ENCODE data around the gene MAGI1.
"Not testable (repeated sequence)": the region's sequence is repeated elsewhere in the genome, so short reads cannot be mapped to it uniquely, and the experiment has no call there.

MAGI1 gene

DNA sequence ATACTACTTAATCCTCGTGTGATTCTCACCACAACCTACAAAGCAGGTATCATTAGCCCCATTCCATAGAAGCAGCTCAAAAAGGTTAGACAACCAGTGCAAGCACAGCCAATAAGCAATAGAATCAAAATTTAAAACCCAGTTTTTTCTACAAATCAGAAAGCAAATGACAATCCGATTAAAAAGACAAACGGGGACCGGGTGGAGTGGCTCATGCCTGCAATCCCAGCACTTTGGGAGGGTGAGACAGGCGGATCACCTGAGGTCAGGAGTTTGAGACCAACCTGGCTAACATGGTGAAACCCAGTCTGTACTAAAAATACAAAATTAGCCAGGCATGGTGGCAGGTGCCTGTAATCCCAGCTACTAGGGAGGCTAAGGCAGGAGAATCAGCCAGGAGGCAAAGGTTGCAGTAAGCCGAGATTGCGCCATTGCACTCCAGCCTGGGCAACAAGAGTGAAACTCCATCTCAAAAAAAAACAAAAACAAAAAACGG is 430.7 kb downstream of the MAGI1 start:
- not testable (repeated sequence) for DNase-seq

DNA sequence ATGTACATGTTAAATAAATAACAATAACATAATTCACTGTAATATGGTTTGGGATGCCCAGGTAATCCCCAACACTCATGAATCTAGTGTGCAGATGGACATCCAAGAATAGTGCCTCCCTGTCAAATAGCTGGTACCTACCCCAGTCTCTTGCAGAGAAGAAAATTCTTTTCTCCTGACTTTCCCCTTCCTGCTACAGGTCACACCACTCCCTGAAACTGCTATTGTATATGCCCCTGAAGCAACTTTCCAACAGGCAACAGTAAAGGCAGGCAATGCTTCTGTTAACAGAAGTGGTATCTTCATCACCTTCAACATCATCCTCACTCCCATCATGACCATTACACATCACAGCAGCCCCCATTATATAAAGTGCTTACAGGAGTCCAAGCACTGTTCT is 431.6 kb downstream of the MAGI1 start:
- DNase-seq: no peak

DNA sequence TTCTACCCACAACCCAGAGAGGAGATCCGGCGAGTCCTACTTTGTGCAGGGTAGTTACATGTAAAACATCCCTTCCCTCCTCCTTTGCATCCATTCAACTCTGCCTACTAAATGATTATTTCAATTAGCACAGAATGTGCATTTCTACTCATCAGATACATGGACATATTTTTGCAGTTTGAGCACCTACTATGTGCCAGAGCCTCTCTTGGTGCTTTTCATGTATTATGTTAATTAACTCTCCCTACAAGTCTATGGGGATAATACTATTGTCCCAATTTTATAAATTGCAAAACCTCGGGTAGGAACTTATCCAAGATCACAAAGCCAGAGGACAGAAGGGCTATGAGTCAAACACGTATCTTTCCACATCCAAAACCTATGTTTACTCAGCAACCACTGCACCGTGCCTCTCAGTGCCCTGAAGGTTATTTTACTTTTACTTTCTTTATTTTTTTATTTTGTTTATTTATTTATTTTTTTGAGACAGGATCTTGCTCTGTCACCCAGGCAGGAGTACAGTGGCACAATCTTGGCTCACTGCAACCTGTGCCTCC is 432.8 kb downstream of the MAGI1 start:
- DNase-seq: no peak

DNA sequence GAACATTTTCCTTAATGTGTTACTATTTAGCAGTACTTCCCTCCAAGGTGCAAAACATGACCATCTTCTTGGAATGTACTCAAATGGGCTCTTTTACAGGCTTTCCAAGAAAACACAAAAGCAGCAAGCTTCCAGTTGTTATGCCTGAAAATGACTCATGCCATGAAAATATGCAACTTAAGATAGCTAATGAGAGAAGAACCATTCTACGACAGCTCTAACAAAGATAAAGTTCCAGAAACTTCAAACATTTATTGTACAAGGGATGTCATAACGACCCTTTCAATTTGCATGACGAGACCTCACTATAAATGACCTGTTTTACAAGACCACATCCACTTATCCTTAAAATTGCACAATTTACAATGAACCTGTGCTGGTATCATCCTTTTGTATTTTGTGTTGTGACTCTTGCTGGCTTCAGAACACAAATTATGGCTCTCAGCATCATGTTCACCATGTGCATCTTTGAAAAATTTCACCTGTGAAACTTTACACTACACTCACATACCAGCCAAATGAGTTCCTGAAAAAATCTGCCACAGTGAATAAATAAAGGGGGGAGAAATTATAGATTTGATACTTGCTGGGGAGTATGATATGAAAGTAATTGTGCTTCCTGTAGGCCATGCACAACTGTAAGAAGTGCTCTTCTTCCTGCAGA is 433.7 kb downstream of the MAGI1 start:
- no peak for DNase-seq

DNA sequence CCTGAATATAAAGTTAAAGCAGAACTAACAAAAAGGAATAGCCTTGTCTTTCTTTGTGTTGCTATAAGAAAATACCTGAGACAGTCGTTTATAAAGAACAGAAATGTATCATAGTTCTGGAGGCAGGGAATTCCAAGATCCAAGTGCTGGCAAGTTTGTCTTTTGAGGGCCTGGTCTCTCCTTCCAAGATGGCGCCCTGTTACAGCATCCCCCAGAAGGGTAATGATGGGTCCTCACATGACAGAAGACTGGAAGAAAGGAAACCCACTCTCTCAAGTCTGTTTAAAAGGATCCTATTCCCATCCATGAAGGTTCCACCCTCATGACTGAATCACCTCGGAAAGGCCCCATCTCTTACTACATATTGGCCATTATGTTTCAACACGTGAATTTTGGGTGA is 435.1 kb downstream of the MAGI1 start:
- DNase-seq: no peak

DNA sequence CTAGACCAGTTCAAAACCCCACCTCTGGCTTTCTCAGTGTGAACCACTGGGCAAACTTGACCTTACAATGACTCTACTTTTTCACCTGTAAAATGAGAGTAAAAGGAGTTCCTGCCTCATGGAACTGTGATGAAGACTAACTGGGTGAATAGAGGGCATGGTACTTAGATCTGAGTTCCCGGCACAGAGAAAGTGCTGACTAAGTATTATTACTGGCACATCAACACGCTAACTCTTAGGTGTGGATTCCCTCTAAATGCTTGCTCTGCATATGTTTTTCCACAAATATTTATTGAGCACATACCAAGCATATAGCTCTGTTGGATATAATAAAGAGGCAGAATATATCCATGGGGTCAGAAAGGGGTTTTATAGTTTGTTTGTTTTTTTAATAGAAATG is 437.8 kb downstream of the MAGI1 start:
- DNase-seq: no peak

DNA sequence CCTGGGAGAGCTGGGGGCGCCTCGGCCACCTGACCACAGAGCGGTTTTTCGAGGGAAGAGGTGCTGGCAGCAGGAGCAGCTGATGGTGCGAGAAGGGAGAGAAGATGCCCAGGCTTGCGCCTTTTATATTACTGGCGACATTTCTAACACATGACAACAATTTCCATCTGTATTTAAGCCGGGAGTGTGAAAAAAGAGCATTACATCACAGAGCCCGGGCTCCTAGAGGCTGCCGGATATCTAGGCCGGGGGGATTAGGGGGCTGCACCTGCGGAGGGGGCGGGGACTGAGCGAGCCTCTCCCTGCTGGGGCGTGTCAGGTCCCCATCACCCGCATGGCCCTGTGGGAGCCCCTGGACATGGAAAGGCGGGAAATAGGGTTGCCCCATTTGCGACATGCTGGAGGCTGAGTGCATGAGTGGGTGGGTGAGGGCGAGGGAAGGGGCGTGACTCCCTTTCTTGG is 440.7 kb downstream of the MAGI1 start:
- no peak for DNase-seq

DNA sequence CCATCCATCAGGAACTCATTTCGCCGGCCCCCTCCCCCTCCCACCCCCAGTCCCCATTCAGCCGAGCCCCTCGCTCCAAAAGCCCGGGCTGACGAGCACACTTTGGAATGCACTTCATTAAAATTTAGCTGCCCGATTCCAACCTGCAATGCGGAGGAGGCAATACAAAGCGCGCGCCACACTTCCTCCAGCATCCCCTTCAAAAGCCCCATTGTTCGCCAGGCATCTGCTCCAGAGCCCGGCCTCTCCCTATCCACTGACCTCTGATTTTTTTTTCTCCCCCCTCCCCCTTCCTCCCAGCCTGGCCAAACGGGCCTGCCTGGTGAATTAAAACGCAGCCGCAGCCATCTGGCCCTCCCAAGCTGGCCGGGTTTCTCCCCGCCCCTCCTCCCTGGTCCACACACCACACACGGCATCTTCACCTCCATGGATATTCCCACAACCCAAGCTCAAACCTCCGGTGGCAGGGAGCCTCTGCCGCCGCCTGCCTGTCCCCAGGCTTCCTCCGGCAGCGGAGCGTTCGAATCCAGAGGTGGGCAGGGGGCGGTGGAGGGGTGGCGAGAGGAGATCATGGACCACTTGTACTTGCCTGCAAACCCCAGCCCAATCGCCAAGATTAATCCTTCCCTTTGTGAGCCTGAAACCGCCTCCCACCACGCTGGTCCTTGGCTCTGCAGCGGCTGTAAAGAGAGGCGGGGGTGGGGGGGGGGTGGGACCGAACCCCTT is 441.3 kb downstream of the MAGI1 start:
- no peak for DNase-seq

DNA sequence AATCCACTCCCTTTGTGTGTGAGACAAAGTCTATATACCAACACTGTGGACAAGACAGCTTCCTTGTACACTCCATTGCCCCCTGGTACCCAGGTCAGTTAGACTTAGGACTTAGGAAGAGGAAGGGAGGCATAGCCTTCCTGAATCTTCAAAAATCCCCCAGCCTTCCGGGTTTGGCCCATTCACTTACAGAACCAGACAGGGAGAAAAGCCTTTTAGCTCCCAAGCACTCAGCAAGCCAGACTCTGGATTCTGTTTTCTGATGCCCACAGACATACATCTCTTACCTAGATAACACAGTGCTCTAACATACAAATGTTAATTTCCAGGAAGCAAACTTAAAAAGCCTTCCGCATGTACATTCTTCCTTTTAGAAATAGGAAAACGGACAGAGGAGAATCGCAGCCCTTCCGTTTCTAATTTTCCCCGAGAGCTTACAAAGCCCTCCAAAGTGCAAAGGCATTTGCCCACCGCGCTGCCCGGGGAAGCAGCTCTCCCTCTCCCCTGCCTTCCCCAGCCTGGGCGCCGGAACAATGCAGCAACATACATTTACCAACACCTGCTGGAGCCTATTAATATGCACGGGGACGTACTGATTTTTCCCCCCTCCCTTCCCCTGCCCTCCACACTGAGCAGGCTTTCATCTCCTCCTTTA is 442.0 kb downstream of the MAGI1 start:
- DNase-seq: no peak

DNA sequence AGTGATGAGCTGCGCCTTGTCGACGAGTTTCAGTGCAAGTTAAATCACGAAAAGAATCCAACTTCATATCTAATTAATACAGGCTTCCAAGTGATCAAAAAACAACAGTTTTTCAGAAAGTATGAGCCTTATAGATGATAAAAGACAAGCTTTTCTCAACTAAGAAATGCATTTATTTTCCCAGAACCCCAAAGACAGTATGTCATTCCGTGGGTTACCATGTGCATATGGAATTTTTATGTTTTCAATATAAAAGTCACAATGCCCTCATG is 442.8 kb downstream of the MAGI1 start:
- DNase-seq: no peak

DNA sequence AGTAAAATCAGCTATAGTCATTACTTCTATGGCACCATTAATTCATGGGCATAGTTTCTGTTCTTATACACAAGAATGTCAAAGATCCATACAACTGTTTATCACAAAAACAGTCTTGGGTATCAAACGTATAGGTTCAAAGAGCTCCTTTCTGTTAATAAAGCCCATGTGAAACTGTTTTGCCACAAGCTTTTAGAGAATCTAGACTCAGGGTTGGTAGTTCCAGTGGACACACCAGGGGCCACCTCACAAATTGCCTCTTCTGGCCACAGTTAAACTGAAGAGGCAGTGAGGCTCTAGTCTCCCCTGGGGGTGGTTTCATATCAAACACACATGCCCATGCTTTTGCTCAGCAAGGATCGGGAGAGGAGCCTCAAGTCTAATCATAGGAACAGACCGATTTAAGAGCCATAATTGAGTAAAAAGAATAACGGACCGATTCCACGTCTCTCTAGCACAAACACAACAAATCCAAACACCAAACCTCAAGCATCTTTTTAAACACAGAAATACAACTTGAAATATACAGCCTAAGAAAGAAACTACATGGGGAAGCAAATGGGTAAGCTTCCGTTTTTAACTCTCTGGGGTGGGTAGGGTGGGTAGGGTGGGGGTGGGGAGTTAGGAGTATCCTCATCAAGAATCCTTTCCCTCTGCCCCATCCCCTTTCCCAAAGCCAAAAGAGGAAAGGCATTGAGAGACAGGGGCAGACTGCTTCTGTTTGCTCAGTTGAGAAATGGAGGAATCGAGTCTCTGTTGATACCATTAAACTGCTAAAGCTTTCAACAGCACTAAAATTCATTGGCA is 443.3 kb downstream of the MAGI1 start:
- no peak for DNase-seq

DNA sequence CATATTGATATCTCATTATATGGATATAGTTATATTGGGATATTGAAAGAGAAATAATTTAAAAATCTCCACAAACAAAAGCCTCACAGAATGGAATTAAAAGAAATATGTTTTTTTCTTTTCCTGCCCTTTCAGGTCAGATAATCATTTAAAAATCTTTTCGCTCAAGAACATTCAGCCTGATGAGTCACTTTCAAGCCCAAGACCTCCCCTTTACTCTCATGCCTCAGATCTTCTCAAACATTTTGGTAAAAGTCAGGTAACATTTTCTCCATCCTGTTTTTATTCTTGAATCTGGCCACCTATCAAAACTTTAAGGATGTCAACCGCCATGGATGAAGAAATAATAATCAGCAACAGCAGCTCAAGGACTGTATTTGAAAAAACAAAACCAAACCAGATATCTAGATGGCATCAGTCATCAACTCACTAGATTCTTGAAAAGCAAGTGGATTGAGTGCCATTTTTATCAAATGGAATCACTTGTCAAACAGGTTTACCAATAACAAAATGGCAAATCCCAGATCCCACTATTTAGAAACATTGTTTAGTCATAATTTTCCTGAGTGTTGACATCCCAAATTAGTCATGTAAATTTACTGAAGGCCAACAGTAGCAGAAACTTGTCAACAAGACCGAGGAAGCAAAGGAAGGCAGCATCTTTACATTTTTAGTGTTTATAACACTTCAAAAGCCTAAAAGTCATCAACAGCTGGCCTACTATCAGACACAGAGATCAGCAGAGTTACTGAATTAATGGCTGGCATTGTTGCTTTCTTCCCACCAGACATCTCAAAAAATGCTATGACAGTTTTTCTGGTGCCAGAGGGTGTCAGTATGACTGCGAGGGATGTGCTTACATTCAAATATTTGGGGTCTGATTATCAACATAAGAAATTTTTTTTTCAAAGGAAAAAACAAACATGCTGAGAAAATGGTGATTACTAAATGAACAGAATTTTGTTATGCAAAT is 444.7 kb downstream of the MAGI1 start:
- no peak for DNase-seq

DNA sequence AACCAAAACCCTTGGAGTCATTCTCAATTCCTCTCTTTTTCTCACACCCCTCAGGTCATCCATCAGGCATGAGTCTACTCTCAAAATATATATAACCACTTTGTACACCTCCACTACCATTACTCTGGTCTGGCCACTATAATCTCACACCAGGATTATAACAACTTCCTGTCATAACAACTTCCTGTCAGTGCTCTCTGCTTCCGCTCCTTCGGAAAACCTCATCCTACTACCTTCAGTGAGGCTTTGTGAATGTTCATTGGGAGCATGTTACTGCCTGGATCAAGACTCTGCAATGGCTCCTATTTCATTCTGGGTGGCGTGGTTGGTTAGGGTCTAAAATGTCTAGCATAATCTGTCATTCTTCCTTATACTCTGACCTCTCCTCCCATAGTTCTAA is 447.4 kb downstream of the MAGI1 start:
- no peak for DNase-seq

DNA sequence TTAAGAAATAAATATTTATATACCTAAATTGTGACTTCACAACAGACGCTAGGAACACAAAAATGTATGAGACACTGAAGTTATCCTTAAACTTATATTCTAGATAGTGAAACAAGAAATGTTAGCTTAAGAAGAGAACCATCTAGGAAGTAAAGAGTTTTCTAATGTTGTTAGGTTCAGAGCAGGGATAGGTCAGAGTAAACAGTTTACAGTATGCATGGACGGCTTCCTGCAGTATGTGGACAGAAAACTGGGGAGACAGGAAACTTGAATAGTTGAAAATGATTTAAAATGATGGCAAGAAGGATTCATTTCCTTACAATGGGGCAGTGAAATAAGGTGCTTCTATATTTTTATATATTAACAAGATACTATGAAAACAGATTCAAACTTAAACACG is 449.8 kb downstream of the MAGI1 start:
- DNase-seq: no peak

DNA sequence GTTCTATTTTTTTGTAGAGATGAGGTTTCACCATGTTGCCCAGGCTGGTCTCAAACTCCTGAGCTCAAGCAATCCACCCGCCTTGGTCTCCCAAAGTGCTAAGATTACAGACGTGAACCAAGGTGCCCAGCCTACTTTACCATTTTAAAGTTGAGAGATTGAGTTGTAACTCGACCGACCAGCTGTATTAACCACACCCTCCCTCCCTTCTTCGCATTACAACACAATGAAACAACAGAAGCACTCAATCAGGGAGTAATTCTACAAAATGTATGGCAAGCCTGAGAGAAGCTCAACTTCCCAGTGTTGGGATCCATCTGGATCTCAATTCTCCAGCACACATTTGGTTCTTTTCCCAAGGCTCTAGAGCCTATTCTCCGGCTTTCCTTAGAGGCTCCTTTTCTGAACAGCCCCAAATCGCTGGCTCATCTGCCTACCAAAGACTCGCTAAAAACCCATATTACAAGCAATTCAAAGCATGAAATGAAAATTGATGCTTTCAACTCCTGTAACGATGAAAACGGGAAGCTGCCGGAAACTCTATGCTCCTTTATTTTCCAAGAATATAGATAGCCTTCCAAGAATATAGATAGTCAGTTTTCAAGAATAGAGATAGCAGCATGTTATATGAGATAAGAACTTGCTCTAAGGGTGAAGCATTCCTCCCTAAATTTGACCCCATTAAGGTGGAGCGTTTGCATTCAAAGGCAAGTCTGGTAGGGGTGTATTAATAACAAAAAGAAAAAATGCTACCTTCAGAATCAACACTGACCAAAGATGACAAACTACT is 450.9 kb downstream of the MAGI1 start:
- DNase-seq: no peak

DNA sequence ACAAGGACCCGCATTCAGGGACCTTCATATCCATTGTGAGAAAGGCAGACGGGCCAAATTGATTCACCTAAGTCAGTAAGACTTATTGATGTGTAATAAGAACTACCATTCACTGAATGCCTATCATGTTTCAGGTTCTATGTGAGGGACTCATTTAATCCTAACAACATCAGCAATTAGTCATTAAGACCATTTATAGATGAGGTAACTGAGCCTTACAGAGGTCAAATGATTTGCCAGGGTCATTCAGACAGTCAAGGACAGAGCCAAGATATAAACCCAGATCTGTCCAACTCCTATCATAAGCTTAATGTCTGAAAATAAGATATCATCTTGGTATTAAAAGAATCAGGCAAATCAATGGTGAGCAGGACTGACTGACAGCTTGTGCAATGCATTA is 453.8 kb downstream of the MAGI1 start:
- no peak for DNase-seq

DNA sequence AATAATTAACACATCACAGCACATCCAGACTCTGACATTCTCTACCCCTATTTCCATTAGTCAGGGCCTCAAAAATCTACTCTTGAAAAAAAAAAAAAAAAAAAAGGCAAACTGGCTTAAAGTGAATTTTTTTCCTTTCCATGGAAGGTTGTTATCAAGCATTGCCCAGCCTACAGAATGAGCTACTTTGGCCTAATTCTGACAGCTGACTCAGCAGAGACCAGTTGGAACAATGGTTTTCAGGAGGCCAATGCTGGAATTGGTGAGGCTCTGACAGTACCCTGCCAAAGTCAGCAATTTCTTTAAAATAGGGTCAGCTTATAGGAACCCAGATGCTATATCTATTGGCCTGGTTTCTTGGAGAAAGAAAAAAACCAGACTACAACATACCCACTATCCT is 454.7 kb downstream of the MAGI1 start:
- no peak for DNase-seq

DNA sequence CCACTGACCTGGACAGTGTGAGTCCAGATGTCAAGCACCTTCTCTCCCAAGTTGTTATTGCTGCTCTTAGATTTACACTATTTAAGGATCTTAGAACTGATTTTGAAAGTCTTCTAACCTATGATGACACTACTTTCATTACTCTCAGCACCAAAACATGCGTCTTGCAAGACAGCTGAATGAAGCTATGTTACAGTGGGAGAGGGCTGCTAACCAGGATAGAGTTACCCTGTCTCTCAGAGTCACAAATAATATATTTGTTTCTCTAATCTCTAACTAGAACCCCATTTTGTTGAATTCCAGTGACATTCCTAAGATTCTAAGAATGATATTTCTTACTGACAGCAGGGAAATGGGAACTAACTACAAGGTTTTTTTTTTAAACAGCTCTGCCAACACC is 455.5 kb downstream of the MAGI1 start:
- DNase-seq: no peak

DNA sequence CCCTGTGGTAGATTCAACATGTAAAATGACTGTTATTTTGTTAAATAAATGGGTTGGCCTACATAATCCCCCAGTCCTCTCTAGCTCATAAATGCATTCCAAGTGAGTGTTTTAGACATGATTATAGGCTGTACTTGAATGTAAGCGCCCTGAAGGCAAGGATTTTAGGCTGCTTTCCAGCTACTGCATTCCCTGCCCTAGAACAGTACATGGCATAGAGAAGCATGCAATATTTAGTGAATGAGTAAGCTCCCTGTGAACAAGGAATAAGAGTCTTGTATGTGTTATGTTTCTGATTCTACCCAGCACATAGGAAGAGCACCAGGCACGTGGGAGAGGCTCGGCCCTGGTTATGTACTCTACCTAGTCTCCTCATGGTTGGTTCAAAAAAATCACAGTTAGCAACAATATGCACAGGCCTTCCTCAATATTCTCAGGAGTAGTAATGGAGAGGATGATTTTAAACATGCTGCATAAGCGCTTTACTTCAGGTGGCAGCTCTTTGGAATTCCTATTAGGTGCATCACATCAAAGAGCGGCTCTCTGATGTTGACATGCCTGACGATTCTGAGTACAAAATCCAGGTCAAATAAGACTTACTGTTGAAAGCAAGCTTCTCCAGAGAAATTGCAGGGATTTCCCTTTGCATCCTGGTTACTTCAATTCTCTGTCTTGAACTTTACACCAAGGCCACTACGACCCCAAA is 456.6 kb downstream of the MAGI1 start:
- DNase-seq: no peak

DNA sequence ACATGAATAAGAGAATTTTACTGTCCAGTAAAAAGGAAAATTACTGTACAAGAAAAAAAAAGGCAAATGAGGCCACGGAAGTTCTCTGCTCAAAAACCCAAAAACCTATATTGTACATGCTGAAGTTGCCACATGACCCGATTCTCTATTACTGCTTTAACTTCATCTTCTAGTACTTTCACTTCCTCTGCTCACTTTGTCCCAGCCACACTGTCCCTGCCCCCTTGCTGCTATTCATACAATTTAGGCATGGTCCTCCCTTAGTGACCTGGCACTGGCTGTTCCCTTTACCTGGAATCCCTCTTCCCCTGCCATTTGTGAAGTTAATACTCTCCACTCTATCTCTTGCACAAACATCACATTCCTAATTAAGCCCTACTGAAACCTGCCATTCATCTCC is 457.4 kb downstream of the MAGI1 start:
- no peak for DNase-seq
